Natural killer cell (primary cell): Measurements from ENCODE around the gene BFSP2. TPM values are rescaled to one million over a fixed set of nuclear protein-coding genes. Genes with fewer than 3 reads are reported as not detected.
A peak's percentile ranks its signal among the peaks of the same experiment; 100 is the strongest.

Source experiments
- ATAC-seq, 3 donors: fragments of 150-1000 bp in 2 of 3; fragments of 200-7000 bp in 1 of 3; cut with Tn5 transposase; 1 replicate in 1 of 3; 2 replicates in 2 of 3; pipeline ENCODE4 v1.10.0; 2021; ENCODE audit warnings: mild to moderate bottlenecking in 2 of 3, moderate library complexity in 2 of 3
- DNase-seq, 2 donors: peaks; one replicate each; pipeline versions ENCODE4 v3.0.0 to v3.0.0-alpha.2; 2013 to 2021; ENCODE audit warnings: mixed read lengths in 1 of 2
- H3K27ac ChIP-seq: one replicate; pipeline ENCODE4 v1.5.1; 2013; ENCODE audit warnings: mild to moderate bottlenecking, low read length
- H3K27me3 ChIP-seq: one replicate; pipeline ENCODE4 v1.6.1; 2013; ENCODE audit warnings: low read length; ENCODE audit not compliant: control insufficient read depth, insufficient read depth
- H3K36me3 ChIP-seq: one replicate; pipeline ENCODE4 v1.6.1; 2013; ENCODE audit warnings: low read length; ENCODE audit not compliant: control insufficient read depth, insufficient read depth
- H3K4me1 ChIP-seq: one replicate; pipeline ENCODE4 v1.6.1; 2013; ENCODE audit warnings: low read length; ENCODE audit not compliant: control insufficient read depth, insufficient read depth
- H3K4me3 ChIP-seq: one replicate; pipeline ENCODE4 v1.5.1; 2013; ENCODE audit warnings: low read length
- H3K9me3 ChIP-seq: one replicate; pipeline ENCODE4 v1.6.1; 2013; ENCODE audit warnings: low read length; ENCODE audit not compliant: control insufficient read depth, insufficient read depth
- H3K27ac Mint-ChIP-seq, 2 donors: one replicate each; pipeline ENCODE4 v1.8.0; 2022; ENCODE audit warnings: mild to moderate bottlenecking in 2 of 2, mixed read lengths in 2 of 2, moderate library complexity in 1 of 2
- H3K27me3 Mint-ChIP-seq, 2 donors: one replicate each; pipeline ENCODE4 v1.8.0; 2022; ENCODE audit warnings: low read depth in 2 of 2, mixed read lengths in 2 of 2
- H3K36me3 Mint-ChIP-seq: one replicate; pipeline ENCODE4 v1.8.0; 2022; ENCODE audit warnings: mixed read lengths
- H3K4me1 Mint-ChIP-seq, 2 donors: one replicate each; pipeline ENCODE4 v1.8.0; 2022; ENCODE audit warnings: mixed read lengths in 2 of 2
- H3K4me3 Mint-ChIP-seq: one replicate; pipeline ENCODE4 v1.8.0; 2022; ENCODE audit warnings: mild to moderate bottlenecking, moderate library complexity, mixed read lengths
- H3K9me3 Mint-ChIP-seq, 2 donors: one replicate each; pipeline ENCODE4 v1.8.0; 2022; ENCODE audit warnings: mixed read lengths in 2 of 2
- CTCF ChIP-seq: fragments of 200-600 bp; IDR thresholded peaks from one replicate; pipeline ENCODE4 v1.8.0; 2022; ENCODE audit warnings: antibody characterized with exemption
- WGBS: methylation state at CpG from one replicate; pipeline ENCODE4 v1.1.7; 2013; ENCODE audit warnings: missing lambda C conversion rate; ENCODE audit not compliant: insufficient coverage; 5-methylcytosine and 5-hydroxymethylcytosine counted together
- intact Hi-C: fragments of 100-400 bp; cut with micrococcal nuclease; formaldehyde crosslinking; loops from one replicate; pipeline ENCODE4 v1.14.2; 2022
- total RNA-seq, 4 donors: library from RNA; stranded (reverse); fragments of 120-200 nt in 1 of 4; gene quantifications; one replicate each; pipeline versions ENCODE4 v1.2.3 to v1.2.4, GENCODE V29; 2013 to 2022

The BFSP2 gene
- total RNA-seq, 3 donors from 2014 or later (not counting 1 experiment from before 2014, with no cell fraction given): not detected

DNA sequence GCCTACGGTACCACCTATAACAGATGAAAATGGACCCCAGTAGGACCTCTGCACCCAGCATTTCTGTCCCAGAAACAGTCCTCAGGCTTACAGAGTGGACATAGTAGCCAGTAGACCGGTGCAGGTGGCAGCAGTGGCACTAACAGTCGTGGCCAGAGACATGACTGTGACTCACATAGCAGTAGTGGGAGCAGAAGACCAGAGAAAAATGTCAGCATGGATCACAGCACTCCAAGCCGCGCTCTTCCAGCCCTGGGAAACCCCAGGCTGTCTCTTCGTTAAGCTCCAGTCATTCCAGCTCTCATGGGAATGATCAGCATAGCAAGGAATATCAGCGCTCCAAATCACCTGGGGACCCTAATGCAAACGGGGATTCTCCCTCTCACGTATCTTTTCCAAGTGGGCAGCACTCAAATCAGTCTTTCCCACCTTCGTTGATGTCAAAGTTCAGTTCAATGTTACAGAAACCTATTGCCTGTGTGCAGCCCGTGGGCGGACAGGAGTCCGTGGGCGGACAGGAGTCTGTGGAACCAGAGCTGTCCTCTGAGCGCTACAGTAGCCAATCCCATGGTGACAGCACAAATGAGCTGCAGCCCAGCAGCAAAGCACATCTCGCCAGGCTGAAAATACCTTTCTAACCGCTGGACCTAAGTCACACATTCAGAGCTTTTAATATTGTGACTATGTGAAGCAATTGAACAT lies 10.5 kb downstream of the BFSP2 start:
- H3K27me3 Mint-ChIP-seq: peaks cover 9 to 28% of the 10 kb centered on the region in 2 donors
- WGBS: 89% methylated on average over 17 of the region's 17 CpGs
- TF ChIP-seq CTCF: no peak
- Histone ChIP-seq H3K36me3 (no peaks in the 10 kb centered on the region), H3K4me3 (no peak overlapping the region), H3K27me3 (no peaks in the 10 kb centered on the region), H3K4me1 (no peaks in the 10 kb centered on the region), H3K9me3 (no peaks in the 10 kb centered on the region), H3K27ac (no peak overlapping the region)
- no peak overlapping the region for H3K27ac Mint-ChIP-seq
- intact Hi-C loops: no loop called here
- H3K9me3 Mint-ChIP-seq: no peaks in the 10 kb centered on the region
- H3K4me1 Mint-ChIP-seq: no peaks in the 10 kb centered on the region
- H3K36me3 Mint-ChIP-seq: no peaks in the 10 kb centered on the region
- ATAC-seq: no peak
- no peak overlapping the region for H3K4me3 Mint-ChIP-seq
- DNase-seq: no peak

DNA sequence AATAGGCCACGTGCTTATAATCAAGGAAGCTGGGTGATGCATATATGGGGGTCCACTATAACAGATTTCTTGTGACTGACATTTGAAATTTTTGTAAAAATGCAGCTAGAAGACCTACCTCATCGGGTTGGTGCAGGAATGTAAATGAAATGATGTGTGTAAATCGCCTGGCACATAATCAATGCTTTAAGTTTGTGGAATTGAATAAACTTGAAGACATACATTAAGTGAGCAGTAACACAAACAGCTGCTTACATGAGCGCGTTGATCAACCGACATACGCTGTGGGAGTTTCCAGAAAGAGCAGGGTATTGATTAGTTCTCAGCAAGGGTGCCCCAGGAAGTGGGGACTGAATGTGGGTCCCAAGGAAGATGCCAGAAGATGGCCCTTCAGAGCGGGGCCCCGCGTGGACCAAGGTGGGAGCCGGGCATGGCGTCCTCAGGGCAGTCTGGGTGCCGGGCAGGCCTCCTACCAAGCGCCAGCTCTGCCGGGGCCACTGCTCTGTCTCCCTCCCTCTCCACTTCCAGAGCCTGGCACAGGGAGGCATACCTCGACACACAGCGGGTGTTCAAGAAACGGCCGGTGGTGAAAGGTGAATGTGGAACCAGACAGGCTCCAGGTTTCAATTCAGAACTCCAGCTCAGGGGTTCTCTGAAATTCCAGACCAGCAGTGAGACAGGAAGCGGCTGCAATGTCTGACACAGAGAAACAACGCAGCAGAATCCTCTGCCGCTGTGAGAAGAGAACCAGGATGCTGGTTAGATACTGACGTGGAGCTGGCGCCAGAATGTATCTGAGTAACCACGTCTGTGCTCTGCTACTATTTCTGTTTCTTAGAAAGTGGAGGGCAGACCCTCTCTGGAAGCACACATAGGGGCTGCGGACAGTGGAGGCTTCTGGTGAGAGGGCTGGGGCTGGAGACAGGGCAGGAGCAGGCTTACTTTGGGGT lies 12.6 kb downstream of the BFSP2 start:
- Histone ChIP-seq H3K27ac (no peak overlapping the region), H3K36me3 (no peaks in the 10 kb centered on the region), H3K27me3 (no peaks in the 10 kb centered on the region), H3K4me1 (no peaks in the 10 kb centered on the region), H3K9me3 (no peaks in the 10 kb centered on the region), H3K4me3 (no peak overlapping the region)
- Mint-ChIP-seq H3K36me3 (no peaks in the 10 kb centered on the region), H3K27ac (no peak overlapping the region), H3K27me3 (peaks cover 4 to 28% of the 10 kb centered on the region in 2 donors), H3K9me3 (no peaks in the 10 kb centered on the region), H3K4me1 (no peaks in the 10 kb centered on the region), H3K4me3 (no peak overlapping the region)
- peak in 1 of 3 donors; percentile 33 for ATAC-seq
- TF ChIP-seq CTCF: no peak
- WGBS: 86% methylated on average over 26 of the region's 26 CpGs
- DNase-seq: no peak
- intact Hi-C loops: no loop called here

GRCh38 chr3:133413161-133414020 lies 13.5 kb downstream of the BFSP2 start:
- no peak overlapping the region for H3K4me3 ChIP-seq
- no peak for TF ChIP-seq CTCF
- DNase-seq (no peak), ATAC-seq (peak in 2 of 3 donors; percentile 20 to 26)
- Mint-ChIP-seq H3K4me1 (no peaks in the 10 kb centered on the region), H3K36me3 (no peaks in the 10 kb centered on the region), H3K9me3 (no peaks in the 10 kb centered on the region), H3K4me3 (no peak overlapping the region), H3K27me3 (peaks cover 2 to 25% of the 10 kb centered on the region in 2 donors), H3K27ac (no peak overlapping the region)
- no peaks in the 10 kb centered on the region for H3K9me3 ChIP-seq
- H3K36me3 ChIP-seq: no peaks in the 10 kb centered on the region
- no peaks in the 10 kb centered on the region for H3K27me3 ChIP-seq
- 40% methylated on average over 16 of the region's 17 CpGs for WGBS
- intact Hi-C loops: no loop called here
- H3K27ac ChIP-seq: no peak overlapping the region
- H3K4me1 ChIP-seq: no peaks in the 10 kb centered on the region
